ENCODE measurements around the gene POLD4. TPM values are rescaled to one million over a fixed set of nuclear protein-coding genes. Genes with fewer than 3 reads are reported as not detected.

Gene POLD4
- total RNA-seq, 2 experiments from 2014 or later, result 31.7 to 39.5 TPM

DNA sequence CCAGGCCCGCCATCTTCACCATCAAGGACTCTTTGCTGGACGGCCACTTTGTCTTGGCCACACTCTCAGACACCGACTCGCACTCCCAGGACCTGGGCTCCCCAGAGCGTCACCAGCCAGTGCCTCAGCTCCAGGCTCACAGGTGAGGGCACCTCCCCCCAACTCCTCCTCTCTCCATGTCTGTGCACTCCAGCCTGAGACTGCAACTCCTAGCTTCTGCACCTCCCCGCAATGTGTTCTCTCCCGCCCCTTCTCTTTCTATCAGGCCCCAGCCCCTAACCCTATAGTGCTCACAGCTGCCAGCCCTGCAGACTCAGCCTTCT is 42.9 kb upstream of the POLD4 start:
- H3K4me1 Mint-ChIP-seq (ENCODE audit: low read depth), result peaks cover 45% of the 10 kb centered on the region
- H3K27me3 ChIP-seq (ENCODE audit: control insufficient read depth in 1 of 2, insufficient read depth in 2 of 2, low read length in 2 of 2), result peaks cover 0 to 3% of the 10 kb centered on the region in 2 experiments
- no peak for TF ChIP-seq CTCF (IDR thresholded peaks at IDR 0.05)
- H3K27ac ChIP-seq (ENCODE audit: low read depth in 1 of 2, low read length in 2 of 2), result peak overlapping the region; percentile 55 to 61
- no peak overlapping the region for H3K27ac Mint-ChIP-seq
- H3K4me3 ChIP-seq (ENCODE audit: low read length), result no peak overlapping the region
- intact Hi-C loops (cut with DNase I, micrococcal nuclease), result loop anchor here in 1 of 2 experiments (10.0 kb wide), 1 partner anchor 209 kb away; the partner anchor contains the start of gene NDUFV1
- no peak for DNase-seq
- peak overlapping the region; percentile 0 for H3K4me3 Mint-ChIP-seq
- peaks cover 72% of the 10 kb centered on the region for H3K4me1 ChIP-seq (ENCODE audit: insufficient read depth, low read length)
- ATAC-seq (ENCODE audit: poor library complexity), result no peak
- peaks cover 0 to 5% of the 10 kb centered on the region in 2 experiments for H3K9me3 ChIP-seq (ENCODE audit: control insufficient read depth in 1 of 2, insufficient read depth in 1 of 2, low read length in 2 of 2)
- ChIA-PET POLR2A (interaction anchor here (0.8 to 3.1 kb wide), 8 partner anchors 13 to 87 kb away, joined by 3 to 22 read pairs (median 4); partner anchors contain the start of genes AIP, PTPRCAP and RPS6KB2), CTCF (interaction anchor here (0.8 to 1.5 kb wide), 2 partner anchors 9 to 13 kb away, joined by 3 read pairs; no protein-coding TSS in a partner anchor)
- no peaks in the 10 kb centered on the region for H3K27me3 Mint-ChIP-seq
- H3K9me3 Mint-ChIP-seq, result no peaks in the 10 kb centered on the region
- H3K36me3 Mint-ChIP-seq (ENCODE audit: low read depth), result peaks cover 35% of the 10 kb centered on the region
- peaks cover 57% of the 10 kb centered on the region for H3K36me3 ChIP-seq (ENCODE audit: insufficient read depth, low read length)

DNA sequence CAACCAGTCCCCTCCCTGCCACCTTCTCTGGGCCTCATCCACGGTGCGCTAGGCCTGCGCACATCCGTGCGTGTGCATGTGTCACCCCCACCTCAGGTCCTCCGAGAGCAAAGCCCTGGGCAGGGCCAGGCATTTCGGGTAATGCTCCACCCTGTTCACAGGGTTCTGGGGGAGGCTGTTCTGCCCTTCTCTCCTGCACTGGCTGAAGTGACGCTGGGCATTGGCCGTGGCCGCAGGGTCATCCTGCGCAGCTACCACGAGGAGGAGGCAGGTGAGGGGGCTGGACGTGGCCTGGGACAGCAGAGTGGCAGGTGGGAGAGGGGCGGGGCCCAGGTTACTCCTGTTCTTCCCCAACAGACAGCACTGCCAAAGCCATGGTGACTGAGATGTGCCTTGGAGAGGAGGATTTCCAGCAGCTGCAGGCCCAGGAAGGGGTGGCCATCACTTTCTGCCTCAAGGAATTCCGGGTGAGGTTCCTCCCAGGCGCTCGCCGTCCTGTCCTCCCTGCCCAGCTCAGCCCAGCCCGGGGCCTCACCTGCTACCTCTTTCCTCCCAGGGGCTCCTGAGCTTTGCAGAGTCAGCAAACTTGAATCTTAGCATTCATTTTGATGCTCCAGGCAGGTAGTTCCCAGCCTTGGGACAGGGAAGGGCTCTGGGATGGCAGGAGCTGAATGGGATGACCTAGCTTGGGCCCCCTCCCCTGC is 42.4 kb upstream of the POLD4 start:
- no peak overlapping the region for H3K27ac Mint-ChIP-seq
- peak overlapping the region; percentile 45 for H3K4me3 Mint-ChIP-seq
- intact Hi-C loops (cut with DNase I, micrococcal nuclease), result loop anchor here in 1 of 2 experiments (10.0 kb wide), 1 partner anchor 209 kb away; the partner anchor contains the start of gene NDUFV1
- no peak for ATAC-seq (ENCODE audit: poor library complexity)
- DNase-seq, result peak in 1 of 14 experiments; percentile 33
- Histone ChIP-seq H3K9me3 (ENCODE audit: control insufficient read depth in 1 of 2, insufficient read depth in 1 of 2, low read length in 2 of 2) (peaks cover 0 to 5% of the 10 kb centered on the region in 2 experiments), H3K27me3 (ENCODE audit: control insufficient read depth in 1 of 2, insufficient read depth in 2 of 2, low read length in 2 of 2) (peaks cover 0 to 3% of the 10 kb centered on the region in 2 experiments), H3K4me1 (ENCODE audit: insufficient read depth, low read length) (peaks cover 72% of the 10 kb centered on the region), H3K4me3 (ENCODE audit: low read length) (no peak overlapping the region), H3K27ac (ENCODE audit: low read depth in 1 of 2, low read length in 2 of 2) (peak overlapping the region in 1 of 2 donors; percentile 55), H3K36me3 (ENCODE audit: insufficient read depth, low read length) (peaks cover 57% of the 10 kb centered on the region)
- no peaks in the 10 kb centered on the region for H3K9me3 Mint-ChIP-seq
- H3K4me1 Mint-ChIP-seq (ENCODE audit: low read depth), result peaks cover 49% of the 10 kb centered on the region
- ChIA-PET POLR2A (interaction anchor here (0.8 to 3.1 kb wide), 7 partner anchors 13 to 45 kb away, joined by 3 to 22 read pairs (median 5); partner anchors contain the start of genes PTPRCAP and RPS6KB2), CTCF (interaction anchor here (0.8 to 1.5 kb wide), 2 partner anchors 8 to 13 kb away, joined by 3 read pairs; no protein-coding TSS in a partner anchor)
- peaks cover 33% of the 10 kb centered on the region for H3K36me3 Mint-ChIP-seq (ENCODE audit: low read depth)
- H3K27me3 Mint-ChIP-seq, result no peaks in the 10 kb centered on the region
- no peak for TF ChIP-seq CTCF (IDR thresholded peaks at IDR 0.05)

- H3K27ac ChIP-seq (ENCODE audit: low read depth in 1 of 2, low read length in 2 of 2), result no peak overlapping the region
Observed at GRCh38 chr11:67393990-67394389, 40.6 kb upstream of the POLD4 start.

More at GRCh38 chr11:67393990-67394389, 40.6 kb upstream of the POLD4 start:
- ChIA-PET POLR2A (interaction anchor here (0.6 to 1.1 kb wide), 2 partner anchors 15 to 75 kb away, joined by 3 to 6 read pairs; partner anchors contain the start of gene TMEM134), CTCF (interaction anchor here (0.7 to 1.3 kb wide), 2 partner anchors 7 to 41 kb away, joined by 3 to 4 read pairs; partner anchors contain the start of genes POLD4 and PPP1CA)
- Mint-ChIP-seq H3K4me3 (peak overlapping the region; percentile 81), H3K36me3 (ENCODE audit: low read depth) (peaks cover 26% of the 10 kb centered on the region), H3K27ac (no peak overlapping the region), H3K27me3 (no peaks in the 10 kb centered on the region), H3K9me3 (no peaks in the 10 kb centered on the region), H3K4me1 (ENCODE audit: low read depth) (peaks cover 51% of the 10 kb centered on the region)
- peaks cover 0 to 5% of the 10 kb centered on the region in 2 experiments for H3K9me3 ChIP-seq (ENCODE audit: control insufficient read depth in 1 of 2, insufficient read depth in 1 of 2, low read length in 2 of 2)
- H3K27me3 ChIP-seq (ENCODE audit: control insufficient read depth in 1 of 2, insufficient read depth in 2 of 2, low read length in 2 of 2), result peaks cover 0 to 3% of the 10 kb centered on the region in 2 experiments
- H3K4me3 ChIP-seq (ENCODE audit: low read length), result no peak overlapping the region
- peaks cover 42% of the 10 kb centered on the region for H3K36me3 ChIP-seq (ENCODE audit: insufficient read depth, low read length)
- ATAC-seq (ENCODE audit: poor library complexity) (no peak), DNase-seq (no peak)
- TF ChIP-seq CTCF (IDR thresholded peaks at IDR 0.05), result no peak
- H3K4me1 ChIP-seq (ENCODE audit: insufficient read depth, low read length), result peaks cover 67% of the 10 kb centered on the region
- intact Hi-C loops (cut with DNase I, micrococcal nuclease), result loop anchor here in 1 of 2 experiments (10.0 kb wide), 1 partner anchor 211 kb away; the partner anchor contains the start of gene NDUFV1
